H1 (cell line): ENCODE results near the gene CCDC86. TPM values are rescaled to one million over a fixed set of nuclear protein-coding genes. Genes with fewer than 3 reads are reported as not detected.

Experiments used
- CTCF ChIA-PET: fragments of 300-600 bp; sonication (Branson Sonifier 250); formaldehyde crosslinking; loops from one replicate; lab custom pipeline; 2021; ENCODE audit not compliant: partially characterized antibody; lab: Charles Lee
- POLR2A ChIA-PET: fragments of 300-600 bp; sonication (Branson Sonifier 250); formaldehyde crosslinking; loops from one replicate; lab custom pipeline; 2021; ENCODE audit warnings: inconsistent platforms; ENCODE audit not compliant: partially characterized antibody; lab: Charles Lee
- DNase-seq, 2 experiments: peaks; one replicate each; pipeline versions ENCODE4 v3.0.0 to v3.0.0-alpha.2; 2010 to 2022; ENCODE audit warnings: low spot score in 2 of 2, low read depth in 1 of 2, mixed read lengths in 1 of 2
- FAIRE-seq: peaks from 2 replicates; lab custom pipeline; 2011; peaks lifted over from hg19 to GRCh38; lab: Jason Lieb, UNC
- H2AFZ ChIP-seq: 2 replicates; pipeline ENCODE4 v1.8.1; 2012; ENCODE audit warnings: low read length, inconsistent platforms
- H2AK5ac ChIP-seq: 2 replicates; pipeline ENCODE4 v1.6.1; 2013; ENCODE audit warnings: low read depth, low read length
- H2BK120ac ChIP-seq: replicated peaks from 2 replicates; pipeline ENCODE3; 2013; ENCODE audit warnings: low read depth, low read length, inconsistent platforms
- H2BK12ac ChIP-seq: 2 replicates; pipeline ENCODE4 v1.6.1; 2013; ENCODE audit warnings: low read depth, low read length
- H2BK15ac ChIP-seq: 2 replicates; pipeline ENCODE4 v1.6.1; 2013; ENCODE audit warnings: low read length
- H2BK20ac ChIP-seq: 2 replicates; pipeline ENCODE4 v1.6.1; 2013; ENCODE audit warnings: low read length
- H2BK5ac ChIP-seq: 2 replicates; pipeline ENCODE4 v1.6.1; 2013; ENCODE audit warnings: low read depth, low read length
- H3K14ac ChIP-seq: 2 replicates; pipeline ENCODE4 v1.6.1; 2013; ENCODE audit warnings: inconsistent platforms; ENCODE audit not compliant: insufficient read length
- H3K18ac ChIP-seq: 2 replicates; pipeline ENCODE4 v1.6.1; 2013; ENCODE audit warnings: low read length; ENCODE audit errors: extremely low read depth
- H3K23ac ChIP-seq: 2 replicates; pipeline ENCODE4 v1.6.1; 2013; ENCODE audit warnings: inconsistent platforms; ENCODE audit not compliant: insufficient read length
- H3K23me2 ChIP-seq: 2 replicates; pipeline ENCODE4 v1.6.1; 2013; ENCODE audit warnings: low read depth, low read length
- H3K27ac ChIP-seq: 2 replicates; pipeline ENCODE4 v1.6.1; 2011; ENCODE audit warnings: low read depth, low read length, inconsistent platforms
- H3K27me3 ChIP-seq, 4 experiments: replicated peaks in 1 of 4; 1 replicate in 1 of 4; 2 replicates in 3 of 4; pipeline versions ENCODE4 v1.6.1 to v1.8.1; 2011 to 2013; ENCODE audit warnings: low read length in 3 of 4, mild to moderate bottlenecking in 3 of 4, inconsistent platforms in 2 of 4, mixed read lengths in 2 of 4, moderate library complexity in 1 of 4; ENCODE audit not compliant: control insufficient read depth in 3 of 4, insufficient read depth in 3 of 4; ENCODE audit errors: extremely low read depth in 1 of 4
- H3K36me3 ChIP-seq, 4 experiments: 2 replicates each; pipeline versions ENCODE4 v1.6.1 to v1.8.1; 2011 to 2013; ENCODE audit warnings: mild to moderate bottlenecking in 4 of 4, low read length in 3 of 4, moderate library complexity in 2 of 4, control low read depth in 1 of 4, inconsistent platforms in 1 of 4; ENCODE audit not compliant: insufficient read depth in 4 of 4, control insufficient read depth in 2 of 4
- H3K4ac ChIP-seq: replicated peaks from 2 replicates; pipeline ENCODE3; 2013; ENCODE audit warnings: low read length, low read depth, mixed read lengths, inconsistent platforms; ENCODE audit not compliant: insufficient read length
- H3K4me1 ChIP-seq, 4 experiments: replicated peaks in 1 of 4; 1 replicate in 1 of 4; 2 replicates in 3 of 4; pipeline versions ENCODE4 v1.6.1 to v1.8.1; 2011 to 2013; ENCODE audit warnings: low read length in 3 of 4, inconsistent platforms in 2 of 4, mixed read lengths in 1 of 4; ENCODE audit not compliant: insufficient read depth in 4 of 4, control insufficient read depth in 3 of 4
- H3K4me2 ChIP-seq, 2 experiments: 2 replicates each; pipeline versions ENCODE4 v1.6.1 to v1.8.1; 2011 to 2013; ENCODE audit warnings: low read depth in 2 of 2, low read length in 2 of 2, control low read depth in 1 of 2, inconsistent platforms in 1 of 2, mild to moderate bottlenecking in 1 of 2; ENCODE audit not compliant: insufficient read depth in 1 of 2
- H3K4me3 ChIP-seq, 4 experiments: fragments of 200-600, 300-600 bp in 1 of 4; sonication (generic), shearing (Covaris generic), sonication (Bioruptor Twin) in 1 of 4; 2 replicates each; pipeline versions ENCODE4 v1.5.1 to v1.8.1; 2011 to 2016; ENCODE audit warnings: low read length in 4 of 4, low read depth in 3 of 4, control low read depth in 2 of 4, inconsistent platforms in 2 of 4, mild to moderate bottlenecking in 2 of 4, mixed read lengths in 1 of 4, moderate library complexity in 1 of 4; ENCODE audit not compliant: insufficient read depth in 2 of 4; ENCODE audit errors: extremely low read depth in 1 of 4
- H3K56ac ChIP-seq: replicated peaks from 2 replicates; pipeline ENCODE3; 2013; ENCODE audit warnings: low read depth, mild to moderate bottlenecking, mixed read lengths, low read length, inconsistent platforms; ENCODE audit not compliant: insufficient read length
- H3K79me1 ChIP-seq: 2 replicates; pipeline ENCODE4 v1.6.1; 2013; ENCODE audit warnings: low read depth, low read length, control low read depth
- H3K79me2 ChIP-seq, 2 experiments: 2 replicates each; pipeline versions ENCODE4 v1.6.1 to v1.8.1; 2012 to 2013; ENCODE audit warnings: low read length in 2 of 2, mild to moderate bottlenecking in 2 of 2, inconsistent platforms in 1 of 2; ENCODE audit not compliant: insufficient read depth in 2 of 2, control insufficient read depth in 1 of 2
- H3K9ac ChIP-seq, 4 experiments: replicated peaks in 1 of 4; 1 replicate in 1 of 4; 2 replicates in 3 of 4; pipeline versions ENCODE4 v1.6.1 to v1.8.1; 2011 to 2013; ENCODE audit warnings: low read depth in 3 of 4, low read length in 3 of 4, control low read depth in 2 of 4, mild to moderate bottlenecking in 2 of 4, moderate library complexity in 2 of 4, inconsistent platforms in 1 of 4; ENCODE audit errors: extremely low read depth in 1 of 4
- H3K9me3 ChIP-seq, 2 experiments: 2 replicates each; pipeline versions ENCODE4 v1.6.1 to v1.8.1; 2012 to 2013; ENCODE audit warnings: mild to moderate bottlenecking in 2 of 2, moderate library complexity in 2 of 2, control low read depth in 1 of 2, inconsistent platforms in 1 of 2, low read depth in 1 of 2, low read length in 1 of 2, mixed read lengths in 1 of 2; ENCODE audit not compliant: insufficient read depth in 2 of 2
- H4K20me1 ChIP-seq, 2 experiments: replicated peaks in 1 of 2; 2 replicates each; pipeline versions ENCODE3 to v1.8.1; 2011 to 2013; ENCODE audit warnings: inconsistent platforms in 2 of 2, low read length in 2 of 2, mild to moderate bottlenecking in 1 of 2; ENCODE audit not compliant: insufficient read depth in 2 of 2, control insufficient read depth in 1 of 2
- H4K5ac ChIP-seq: 2 replicates; pipeline ENCODE4 v1.6.1; 2013; ENCODE audit warnings: low read length, low read depth, mixed read lengths, inconsistent platforms; ENCODE audit not compliant: insufficient read length
- H4K8ac ChIP-seq: 2 replicates; pipeline ENCODE4 v1.8.0; 2013; ENCODE audit warnings: mild to moderate bottlenecking, moderate library complexity, low read length, inconsistent platforms; ENCODE audit not compliant: insufficient read depth; ENCODE audit errors: extremely low read depth
- H4K91ac ChIP-seq: replicated peaks from 2 replicates; pipeline ENCODE3; 2013; ENCODE audit warnings: low read length, mixed read lengths, inconsistent platforms; ENCODE audit not compliant: insufficient read length
- SP4 ChIP-seq: IDR thresholded peaks from 2 replicates; pipeline ENCODE4 v1.6.1; 2012; ENCODE audit warnings: low read length, inconsistent platforms
- WGBS, 2 experiments: shearing (Covaris generic) in 1 of 2; methylation state at CpG; one replicate each; pipeline versions ENCODE4 v1.1.6 to v1.1.7; 2013 to 2015; ENCODE audit warnings: low lambda C conversion rate in 2 of 2, mixed read lengths in 2 of 2, inconsistent platforms in 1 of 2, low coverage in 1 of 2, missing lambda C conversion rate in 1 of 2; ENCODE audit not compliant: insufficient replicate concordance in 2 of 2, insufficient coverage in 1 of 2, insufficient read length in 1 of 2; ENCODE audit errors: extremely low coverage in 1 of 2, missing lambda C conversion rate in 1 of 2; 5-methylcytosine and 5-hydroxymethylcytosine counted together
- polyA plus RNA-seq, 7 experiments: library from polyadenylated mRNA; depleted of rRNA in 3 of 7; stranded (reverse) in 5 of 7; unstranded in 2 of 7; fragments of >200 nt in 5 of 7; fragments of 200-250 nt in 2 of 7; gene quantifications; 1 replicate in 5 of 7; 2 replicates in 1 of 7; 4 replicates in 1 of 7; pipeline versions ENCODE4 v1.2.1 to v1.2.3, GENCODE V29; 2011 to 2013; ENCODE audit warnings: missing spikeins in 2 of 7, mixed read lengths in 2 of 7
- total RNA-seq: library from RNA; stranded (reverse); fragmentation: NEBNext Ultra II Directional; extraction: Animal tissue kit (Norgen Biotek cat#: 25700); gene quantifications from 2 replicates; pipeline ENCODE4 v1.2.1, GENCODE V29; 2021
- TF ChIP-seq, protein P1 (sequence below), 3 experiments: IDR thresholded peaks; 1 replicate in 2 of 3; 2 replicates in 1 of 3; pipeline versions ENCODE4 v1.5.1 to v1.6.1; 2011; ENCODE audit warnings: low read length in 3 of 3, mild to moderate bottlenecking in 3 of 3, inconsistent platforms in 2 of 3, low read depth in 1 of 3, moderate library complexity in 1 of 3; ENCODE audit not compliant: insufficient read depth in 1 of 3; ENCODE audit errors: control extremely low read depth in 1 of 3

CCDC86 gene
- total and polyA plus RNA-seq, 2 of the 8 experiments (the other 6 are each of a cell fraction or from before 2014, with no cell fraction given), result 37.7 to 76.4 TPM

DNA sequence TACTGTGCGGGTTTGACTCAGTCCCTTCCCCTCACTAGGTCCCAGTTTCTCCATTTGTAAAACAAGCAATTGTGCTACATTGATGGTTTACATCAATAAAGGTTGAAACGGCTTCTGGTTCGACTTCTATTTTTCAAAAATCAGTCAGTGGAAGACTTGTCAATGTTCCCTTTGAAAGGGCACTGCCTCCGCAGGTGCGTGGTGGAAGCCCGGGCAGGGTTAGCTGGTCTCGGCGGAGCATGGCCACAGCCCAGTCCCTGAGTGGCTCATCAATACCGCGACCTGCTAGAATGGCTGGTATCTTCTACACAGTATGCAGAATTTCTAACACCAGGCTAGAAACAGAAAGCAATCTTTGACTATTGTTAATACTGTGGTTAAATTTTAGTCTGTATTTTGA lies 40.7 kb upstream of the CCDC86 start:
- FAIRE-seq, result no peak
- H3K56ac ChIP-seq, result no peak overlapping the region
- TF ChIP-seq, protein P1, sequence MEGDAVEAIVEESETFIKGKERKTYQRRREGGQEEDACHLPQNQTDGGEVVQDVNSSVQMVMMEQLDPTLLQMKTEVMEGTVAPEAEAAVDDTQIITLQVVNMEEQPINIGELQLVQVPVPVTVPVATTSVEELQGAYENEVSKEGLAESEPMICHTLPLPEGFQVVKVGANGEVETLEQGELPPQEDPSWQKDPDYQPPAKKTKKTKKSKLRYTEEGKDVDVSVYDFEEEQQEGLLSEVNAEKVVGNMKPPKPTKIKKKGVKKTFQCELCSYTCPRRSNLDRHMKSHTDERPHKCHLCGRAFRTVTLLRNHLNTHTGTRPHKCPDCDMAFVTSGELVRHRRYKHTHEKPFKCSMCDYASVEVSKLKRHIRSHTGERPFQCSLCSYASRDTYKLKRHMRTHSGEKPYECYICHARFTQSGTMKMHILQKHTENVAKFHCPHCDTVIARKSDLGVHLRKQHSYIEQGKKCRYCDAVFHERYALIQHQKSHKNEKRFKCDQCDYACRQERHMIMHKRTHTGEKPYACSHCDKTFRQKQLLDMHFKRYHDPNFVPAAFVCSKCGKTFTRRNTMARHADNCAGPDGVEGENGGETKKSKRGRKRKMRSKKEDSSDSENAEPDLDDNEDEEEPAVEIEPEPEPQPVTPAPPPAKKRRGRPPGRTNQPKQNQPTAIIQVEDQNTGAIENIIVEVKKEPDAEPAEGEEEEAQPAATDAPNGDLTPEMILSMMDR (IDR thresholded peaks at IDR 0.05; ENCODE audit: control extremely low read depth in 1 of 3, insufficient read depth in 1 of 3, low read depth in 1 of 3, low read length in 3 of 3), result peak in 1 of 3 experiments; percentile 3; a peak in 1 of 4 replicates
- no peak for TF ChIP-seq SP4
- TF ChIP-seq, all 59 proteins: peak for 1
- peaks cover 0 to 3% (median 0%) of the 10 kb centered on the region in 4 experiments; a peak in 1 of 7 replicates for H3K27me3 ChIP-seq
- H2AK5ac ChIP-seq, result no peak overlapping the region
- no peaks in the 10 kb centered on the region for H3K79me1 ChIP-seq
- H2BK5ac ChIP-seq, result no peak overlapping the region
- H3K23ac ChIP-seq, result no peak overlapping the region
- POLR2A ChIA-PET, result no interaction called here
- no peak overlapping the region for H3K27ac ChIP-seq
- no peaks in the 10 kb centered on the region for H3K23me2 ChIP-seq
- no peak overlapping the region for H2BK12ac ChIP-seq
- no peak overlapping the region for H4K8ac ChIP-seq
- H3K36me3 ChIP-seq, result no peaks in the 10 kb centered on the region
- 94% methylated on average over 10 of the region's 10 CpGs; no CpG with 5 or more reads in 1 of the 2 experiments for WGBS, 2 experiments
- H2BK15ac ChIP-seq, result no peak overlapping the region
- CTCF ChIA-PET, result interaction anchor here (1.5 to 3.5 kb wide), 3 partner anchors 30 to 87 kb away, joined by 4 to 11 read pairs (median 10); no protein-coding TSS in a partner anchor
- H3K4me2 ChIP-seq, result no peak overlapping the region
- no peak overlapping the region for H2BK120ac ChIP-seq
- H2BK20ac ChIP-seq, result no peak overlapping the region
- no peak overlapping the region for H2AFZ ChIP-seq
- no peak overlapping the region for H4K91ac ChIP-seq
- H3K79me2 ChIP-seq, result no peaks in the 10 kb centered on the region
- no peak overlapping the region for H3K4me3 ChIP-seq
- no peak for DNase-seq
- H4K5ac ChIP-seq, result no peak overlapping the region
- no peak overlapping the region for H3K9ac ChIP-seq
- H4K20me1 ChIP-seq, result no peaks in the 10 kb centered on the region
- no peak overlapping the region for H3K18ac ChIP-seq
- no peaks in the 10 kb centered on the region for H3K4me1 ChIP-seq
- H3K4ac ChIP-seq, result no peak overlapping the region
- H3K14ac ChIP-seq, result no peak overlapping the region
- H3K9me3 ChIP-seq, result no peaks in the 10 kb centered on the region
